Measurements from ENCODE around the gene SLC6A3.
"Not testable (repeated sequence)": the region's sequence is repeated elsewhere in the genome, so short reads cannot be mapped to it uniquely, and the experiment has no call there.

Gene SLC6A3

DNA sequence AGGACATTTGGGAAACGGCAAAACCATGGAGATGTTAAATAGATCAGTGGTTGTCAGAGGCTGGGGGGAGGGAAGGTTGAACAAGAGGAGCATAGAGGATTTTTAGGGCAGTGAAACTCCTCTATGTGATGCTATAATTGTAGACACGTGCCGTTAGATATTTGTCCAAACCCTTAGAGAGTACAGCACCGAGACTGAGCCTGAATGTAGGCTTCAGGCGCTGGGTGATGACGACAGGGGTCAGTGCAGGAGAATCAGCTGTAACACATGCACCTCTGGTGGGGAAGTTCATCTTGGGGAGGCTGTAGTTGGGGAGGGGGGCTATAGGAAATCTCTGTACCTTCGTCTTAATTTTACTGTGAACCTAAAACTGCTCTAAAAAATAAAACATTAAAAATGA lies 78.1 kb downstream of the SLC6A3 start:
- no peak for DNase-seq

DNA sequence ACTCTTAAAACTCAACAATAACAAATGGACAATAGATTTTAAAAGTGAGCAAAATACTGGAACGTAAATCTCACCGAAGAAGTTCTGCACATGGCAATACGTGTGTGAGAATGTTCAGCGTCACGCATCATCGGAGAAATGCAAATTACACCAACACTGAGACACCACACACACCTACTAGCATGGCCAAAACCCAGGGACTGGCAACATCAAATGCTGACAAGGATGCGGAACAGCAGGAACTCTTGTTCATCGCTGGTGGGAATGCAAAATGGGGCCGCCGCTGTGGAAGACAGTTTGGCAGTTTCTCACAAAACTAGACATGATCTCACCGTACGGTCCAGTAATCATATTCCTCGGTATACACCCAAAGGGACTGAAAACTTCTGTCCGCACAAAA lies 78.7 kb downstream of the SLC6A3 start:
- no peak for DNase-seq

DNA sequence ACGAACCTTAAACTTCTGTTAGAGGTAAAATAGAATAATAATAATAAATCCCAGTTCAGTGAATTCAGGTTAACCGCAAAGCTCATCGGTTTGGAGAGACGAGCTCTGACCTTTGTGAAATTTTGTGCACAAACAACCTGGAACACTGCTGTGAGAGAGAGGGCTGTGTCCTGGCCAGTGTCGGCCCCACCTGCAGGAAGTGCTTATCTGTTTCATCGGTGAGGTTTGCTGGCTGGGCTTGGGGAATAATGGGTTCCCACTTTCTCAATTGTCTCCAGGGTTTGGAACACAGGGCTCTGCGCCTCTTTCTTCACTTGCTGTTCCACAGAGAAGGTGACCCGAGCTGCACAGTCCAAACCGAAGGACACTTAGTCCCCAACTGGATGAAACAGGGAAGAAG lies 81.0 kb downstream of the SLC6A3 start:
- no peak for DNase-seq

DNA sequence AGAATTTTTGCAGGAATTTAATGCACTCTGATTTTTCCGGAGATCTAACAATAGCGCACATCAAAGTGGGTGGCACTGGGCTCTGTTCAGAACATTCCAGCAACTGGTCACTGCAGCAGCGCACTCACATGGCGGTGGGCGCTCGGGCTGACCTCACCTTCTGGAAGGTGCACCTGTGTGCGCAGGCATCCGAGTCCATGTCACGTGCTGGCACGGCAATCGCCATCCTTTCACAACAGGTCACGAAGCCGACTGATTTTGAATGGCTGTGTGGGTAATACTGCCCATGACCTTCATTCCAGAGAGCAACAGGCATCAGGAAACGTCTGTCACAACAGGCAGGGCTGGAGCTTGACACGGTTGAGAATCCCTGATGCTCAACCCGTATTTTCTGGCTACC lies 81.7 kb downstream of the SLC6A3 start:
- no peak for DNase-seq

DNA sequence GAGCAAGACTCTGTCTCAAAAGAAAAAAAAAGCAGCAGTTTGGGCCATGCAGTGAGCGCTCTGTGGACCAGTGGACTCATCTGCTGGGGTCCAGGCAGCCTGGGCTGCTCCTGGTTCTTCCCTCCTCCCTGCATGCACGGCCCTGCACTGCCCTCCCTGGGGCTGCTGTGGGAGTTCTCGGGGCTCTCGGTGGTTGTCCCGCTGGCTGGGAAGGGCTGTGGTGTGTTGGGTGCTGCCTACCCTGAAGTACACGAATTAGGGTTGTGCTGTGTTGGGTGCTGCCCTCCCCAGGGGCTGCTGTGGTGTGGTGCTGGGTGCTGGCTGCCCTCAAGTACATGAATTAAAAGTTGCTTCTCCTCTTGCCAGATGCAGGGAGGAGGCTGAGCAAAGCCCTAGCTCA lies 82.1 kb downstream of the SLC6A3 start:
- DNase-seq: no peak

DNA sequence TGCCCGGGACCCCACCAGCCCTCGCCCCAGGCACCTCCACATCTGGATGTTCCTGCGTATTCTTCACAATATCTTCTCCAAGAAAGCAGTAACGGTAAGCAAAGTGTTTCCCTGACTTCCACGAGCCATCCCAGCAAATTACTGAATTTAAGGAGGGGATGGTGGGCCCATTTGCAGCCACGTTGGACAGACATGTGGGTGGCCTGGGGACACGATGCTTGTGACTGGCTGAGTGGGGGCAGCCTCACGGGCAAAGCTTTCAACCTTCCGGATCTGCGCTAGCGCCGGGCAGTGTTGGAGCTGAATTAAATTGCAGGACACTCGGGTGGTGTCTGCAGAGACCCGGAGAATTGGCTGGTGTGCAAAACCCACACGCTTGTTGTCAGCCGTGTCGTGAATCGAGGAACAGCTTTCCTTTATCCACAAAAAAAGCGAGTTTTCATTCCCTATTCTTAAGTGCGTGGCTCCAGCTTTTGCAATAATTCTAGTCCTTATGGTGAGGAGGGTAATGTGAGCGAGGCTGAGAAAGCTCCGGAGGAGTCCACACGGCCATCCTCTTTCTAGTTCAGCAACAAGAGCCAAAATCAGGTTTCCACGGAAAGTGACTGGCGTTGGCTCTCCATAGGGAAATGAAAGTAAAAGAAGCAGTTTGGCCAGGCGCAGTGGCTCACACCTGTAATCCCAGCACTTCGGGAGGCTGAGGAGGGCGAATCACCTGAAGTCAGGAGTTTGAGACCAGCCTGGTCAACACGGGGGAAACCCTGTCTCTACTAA lies 82.8 kb downstream of the SLC6A3 start:
- DNase-seq: no peak

DNA sequence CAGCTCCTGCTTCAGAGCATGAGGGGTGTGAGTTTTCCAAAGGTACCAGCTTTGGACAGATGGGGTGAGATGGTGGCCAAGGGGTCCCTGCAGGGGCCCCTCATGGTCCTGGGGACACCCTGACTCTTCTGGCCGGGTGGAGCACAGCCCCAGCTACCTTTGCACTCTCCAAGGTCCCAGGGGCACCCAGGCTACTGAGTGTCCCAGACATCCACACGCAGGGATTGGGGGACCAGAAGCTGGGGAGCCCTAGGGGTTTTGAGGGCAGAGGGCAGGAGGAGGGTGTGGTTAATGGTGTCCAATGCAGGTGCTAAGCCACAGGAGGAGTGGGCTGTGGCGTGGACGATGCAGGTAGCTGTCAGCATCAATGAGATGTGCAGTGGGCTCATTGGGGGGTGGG lies 84.4 kb downstream of the SLC6A3 start:
- no peak for DNase-seq

DNA sequence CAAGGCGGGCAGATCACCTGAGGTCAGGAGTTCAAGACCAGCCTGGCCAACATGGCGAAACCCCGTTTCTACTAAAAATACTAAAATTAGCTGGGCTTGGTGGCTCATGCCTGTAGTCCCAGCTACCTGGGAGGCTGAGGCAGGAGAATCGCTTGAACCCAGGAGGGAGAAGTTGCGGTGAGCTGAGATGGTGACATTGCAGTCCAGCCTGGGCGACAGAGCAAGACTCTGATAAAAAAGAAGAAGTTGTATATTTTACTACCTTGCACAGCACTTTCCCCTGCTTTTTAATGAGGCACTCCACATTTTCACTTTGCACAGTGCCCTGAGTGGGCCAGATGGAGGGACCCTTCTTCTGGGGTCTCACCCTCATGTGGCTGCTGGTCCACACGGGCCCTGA lies 84.9 kb downstream of the SLC6A3 start:
- not testable (repeated sequence) for DNase-seq

DNA sequence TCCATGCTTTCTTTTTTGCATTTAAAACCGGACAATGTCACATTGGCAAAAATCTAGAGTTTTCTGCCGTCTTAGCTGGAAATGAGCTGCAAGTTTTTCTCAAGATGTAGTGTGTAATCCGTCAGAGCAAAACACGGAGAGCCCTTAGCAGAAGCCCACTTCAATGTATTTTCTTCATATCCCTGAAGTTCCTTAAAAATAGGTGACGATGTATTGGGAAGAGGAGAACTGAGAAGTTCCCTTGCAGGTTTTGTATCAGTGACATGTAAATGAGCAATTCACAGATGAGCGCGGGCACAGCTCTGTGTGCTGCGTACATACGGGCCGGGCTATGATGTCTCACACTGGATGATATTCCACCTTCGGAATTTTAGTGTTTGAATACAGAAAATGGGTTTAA lies 85.5 kb downstream of the SLC6A3 start:
- no peak for DNase-seq

DNA sequence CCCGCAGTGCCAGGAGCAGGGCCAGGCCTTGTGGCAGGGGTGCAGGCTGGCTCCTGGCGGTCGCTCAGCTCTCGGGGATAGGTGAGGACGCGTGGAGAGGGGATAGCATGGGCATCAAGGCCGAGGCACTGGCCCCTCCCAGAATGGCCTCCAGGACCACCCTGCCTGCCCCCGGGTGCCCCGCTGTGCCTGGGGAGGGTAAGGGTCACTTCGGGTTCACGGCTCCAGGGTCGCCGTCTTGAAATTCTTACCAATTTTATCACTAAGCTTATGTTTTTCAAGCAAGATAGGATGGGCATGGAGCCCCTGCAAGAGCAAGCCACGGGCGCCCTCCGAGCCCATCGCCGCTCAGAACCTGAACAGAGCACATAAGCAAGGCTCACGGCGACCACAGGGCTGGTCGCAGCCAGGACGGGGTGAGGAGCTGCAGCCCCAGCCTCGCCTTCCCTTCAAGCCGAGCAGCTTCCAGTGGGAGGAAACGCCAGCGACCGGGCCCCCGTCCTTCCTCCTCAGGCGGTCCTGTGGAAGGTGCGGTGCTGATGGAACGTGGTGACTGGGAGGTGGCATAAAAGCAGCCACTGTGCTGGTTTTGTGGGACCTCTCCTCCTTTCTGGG lies 86.1 kb downstream of the SLC6A3 start:
- DNase-seq: no peak

DNA sequence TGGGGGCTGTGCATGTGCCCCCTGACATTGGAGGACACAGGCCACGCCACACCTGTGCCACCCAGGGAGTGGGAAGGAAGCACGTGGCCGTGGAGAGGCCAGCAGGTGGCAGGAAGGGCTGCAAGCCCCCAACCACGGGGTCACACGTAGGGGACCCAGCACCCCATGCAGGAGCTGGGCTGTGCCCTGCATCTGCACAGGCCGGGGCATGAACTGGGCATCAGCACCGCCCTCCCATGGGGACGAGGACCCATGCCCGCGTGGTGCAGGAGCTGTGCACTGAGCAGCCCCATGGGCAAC lies 86.6 kb downstream of the SLC6A3 start:
- no peak for DNase-seq

DNA sequence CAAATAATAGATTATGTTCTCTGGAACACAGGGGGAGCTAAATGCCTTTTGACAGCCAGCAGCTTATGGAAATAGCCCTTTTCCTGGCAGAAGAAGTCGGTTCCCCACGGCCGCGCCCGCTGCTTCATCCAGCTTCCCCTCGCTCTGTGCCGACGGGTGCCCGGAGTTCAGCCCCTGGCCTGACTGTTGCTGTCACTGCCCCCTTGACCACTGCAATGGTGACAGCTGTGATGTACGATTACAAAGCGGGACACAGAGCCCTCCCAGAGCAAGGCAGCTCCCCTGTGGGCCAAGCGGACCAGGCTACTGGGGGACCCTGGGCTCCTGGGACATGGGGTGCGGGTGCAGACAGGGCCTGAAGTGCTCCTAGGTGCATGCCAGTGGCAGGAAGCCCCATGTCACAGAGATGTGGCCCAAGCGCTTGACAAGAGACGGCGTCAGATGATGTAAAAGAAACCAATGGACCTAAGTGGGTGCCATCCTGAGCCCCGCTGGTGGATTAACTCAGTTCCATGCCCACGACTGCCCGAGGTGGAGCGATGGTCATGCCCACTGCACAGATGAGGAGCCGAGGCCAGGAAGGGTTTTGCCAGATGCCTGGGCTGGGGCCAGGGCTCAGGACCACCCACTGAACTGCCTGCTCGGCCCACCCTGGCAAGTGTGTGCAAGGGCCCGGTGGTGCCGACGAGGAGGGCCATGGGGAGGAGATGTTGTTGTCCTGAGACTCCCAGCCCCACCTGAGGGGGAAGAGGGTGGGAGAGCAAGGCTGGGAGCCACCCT lies 87.1 kb downstream of the SLC6A3 start:
- DNase-seq: no peak

DNA sequence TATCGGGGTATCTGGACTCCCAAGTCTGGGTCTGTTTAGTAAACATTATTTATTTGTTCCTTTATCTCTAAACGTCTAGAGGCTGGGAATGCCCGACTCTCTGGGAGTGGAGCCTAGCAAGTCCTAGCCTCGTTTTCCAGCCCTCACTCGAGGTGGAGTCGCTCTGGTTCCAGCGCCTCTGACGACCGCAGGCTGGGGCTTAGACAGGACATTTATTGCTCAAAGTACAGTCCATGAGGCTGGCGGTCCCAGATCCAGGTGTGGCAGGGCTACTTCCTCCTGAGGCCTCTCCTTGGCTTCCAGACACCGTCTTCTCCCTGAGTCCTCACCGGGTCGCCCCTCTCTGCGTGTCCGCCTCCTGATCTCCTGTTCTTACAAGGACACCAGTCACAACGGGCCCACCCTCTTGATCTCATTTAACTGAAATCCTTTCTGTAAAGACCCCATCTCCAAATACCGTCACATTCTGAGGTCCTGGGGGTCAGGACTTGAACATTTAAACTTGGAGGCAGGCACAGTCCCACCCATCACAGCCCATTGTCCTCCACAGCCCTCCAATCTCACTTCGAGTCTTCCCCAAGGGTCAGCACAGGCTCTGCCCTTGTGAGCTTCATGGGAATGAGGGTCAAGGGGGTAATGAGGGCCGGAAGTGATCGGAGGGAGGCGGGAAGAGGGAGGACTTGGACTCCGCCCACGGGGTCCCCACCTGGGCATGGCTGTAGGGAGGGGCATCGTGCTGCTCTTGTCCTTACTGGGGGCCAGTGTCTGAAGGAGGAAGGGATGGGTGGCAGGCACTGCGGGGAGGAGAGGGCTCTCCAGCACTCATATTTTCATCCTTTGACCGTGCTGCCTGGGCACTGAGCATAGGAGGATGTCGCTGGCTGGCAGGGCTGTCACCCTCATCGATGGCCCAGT lies 88.1 kb downstream of the SLC6A3 start:
- DNase-seq: no peak

DNA sequence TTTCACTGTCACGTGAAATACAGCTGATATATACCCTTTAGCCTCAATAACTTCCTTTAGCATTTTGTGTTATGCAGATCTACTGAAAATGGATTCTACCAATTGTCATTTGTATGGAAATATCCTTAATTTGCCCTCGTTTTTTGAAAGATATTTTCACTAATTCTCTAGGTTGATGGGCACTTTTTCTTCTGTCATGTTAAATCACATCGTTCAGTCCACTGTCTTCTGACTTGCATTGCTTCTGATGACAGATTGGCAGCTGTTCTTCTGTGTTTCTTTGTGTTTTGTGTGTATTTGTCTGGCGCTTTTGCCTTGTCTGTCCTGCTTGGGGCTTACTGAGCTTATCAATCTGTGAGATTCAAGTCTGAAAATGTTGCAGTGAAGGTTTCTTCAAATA lies 90.7 kb downstream of the SLC6A3 start:
- DNase-seq: no peak

DNA sequence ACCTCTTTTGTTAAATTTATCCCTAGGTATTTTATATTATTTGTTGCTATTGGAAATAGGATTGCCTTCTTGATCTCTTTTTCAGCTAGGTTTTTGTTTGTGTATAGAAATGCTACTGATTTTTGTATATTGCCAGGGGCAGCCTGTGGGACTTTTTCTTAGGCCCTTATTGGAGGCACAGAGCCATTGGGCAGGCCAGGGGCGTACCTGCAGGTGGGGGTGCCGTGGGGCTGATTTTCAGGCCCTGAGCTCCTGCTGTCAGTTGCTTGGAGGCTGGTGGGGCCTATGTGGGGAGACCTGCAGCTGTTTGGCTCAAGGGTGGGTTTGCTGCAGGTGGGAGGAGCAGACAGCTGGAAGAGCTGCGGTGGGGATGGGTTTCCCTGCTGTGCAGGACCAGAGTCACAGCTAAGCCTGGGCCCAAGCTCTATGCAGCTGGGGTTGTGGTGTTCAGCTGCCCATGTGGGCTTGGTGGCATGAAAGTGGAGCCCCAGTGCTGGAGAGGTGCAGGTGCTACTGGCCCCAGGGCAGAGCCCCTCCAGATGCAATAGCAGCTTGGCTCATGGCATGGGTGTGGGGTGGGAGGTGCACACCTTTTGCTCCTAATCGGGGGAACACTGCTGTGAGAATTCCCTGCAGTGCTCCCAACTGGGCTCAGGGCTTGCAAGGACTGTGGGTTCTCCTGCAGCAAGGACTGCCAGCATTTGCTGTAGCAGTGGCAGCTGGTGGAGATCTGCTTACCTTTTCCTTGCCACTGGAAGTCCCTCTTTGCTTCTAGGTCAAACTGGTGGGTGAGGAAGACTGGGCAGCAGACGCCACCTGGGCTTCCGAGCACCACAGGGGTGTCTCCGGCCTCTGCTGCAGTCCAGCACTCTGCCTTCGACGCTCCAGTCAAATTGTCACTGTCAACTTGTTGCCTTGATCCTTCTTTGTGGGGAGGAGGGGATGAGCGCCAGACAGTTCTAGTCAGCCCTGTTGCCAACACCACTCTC lies 92.7 kb downstream of the SLC6A3 start:
- no peak for DNase-seq

DNA sequence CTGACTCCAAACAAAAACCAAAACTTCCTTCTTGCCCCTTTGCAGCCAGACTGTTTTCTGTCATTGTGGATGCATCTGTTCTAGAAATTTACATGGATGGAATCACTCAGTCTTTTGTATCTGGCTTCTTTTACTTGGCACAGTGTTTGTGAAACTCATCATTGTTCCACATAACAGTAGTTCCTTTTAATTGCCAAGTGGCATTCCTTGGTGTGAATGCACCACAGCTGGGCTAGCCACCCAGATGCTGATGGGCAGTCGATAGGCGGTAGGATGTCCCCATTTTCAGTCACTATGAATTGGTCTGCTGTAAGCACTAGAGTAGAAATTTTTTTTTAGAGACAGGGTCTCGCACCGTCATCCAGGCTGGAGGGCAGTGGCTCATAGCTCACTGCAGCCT lies 94.1 kb downstream of the SLC6A3 start:
- no peak for DNase-seq

DNA sequence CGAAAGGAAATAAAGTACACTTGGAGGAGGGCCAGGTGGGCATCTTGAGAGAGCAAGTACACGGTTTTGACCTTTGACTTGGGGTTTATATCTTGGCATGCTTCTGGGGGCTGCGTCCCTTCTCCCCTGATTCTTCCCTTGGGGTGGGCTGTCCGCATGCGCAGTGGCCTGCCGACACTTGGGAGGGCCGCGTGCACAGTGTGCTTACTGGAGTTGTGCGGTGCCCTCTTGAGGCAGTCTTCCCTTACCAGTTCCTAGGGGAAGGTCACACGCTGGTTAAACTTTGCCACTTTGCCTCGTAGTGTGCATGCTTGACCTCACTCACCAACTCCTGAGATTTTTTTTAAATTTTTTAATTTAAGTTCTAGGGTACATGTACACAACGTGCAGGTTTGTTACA lies 96.0 kb downstream of the SLC6A3 start:
- DNase-seq: no peak

DNA sequence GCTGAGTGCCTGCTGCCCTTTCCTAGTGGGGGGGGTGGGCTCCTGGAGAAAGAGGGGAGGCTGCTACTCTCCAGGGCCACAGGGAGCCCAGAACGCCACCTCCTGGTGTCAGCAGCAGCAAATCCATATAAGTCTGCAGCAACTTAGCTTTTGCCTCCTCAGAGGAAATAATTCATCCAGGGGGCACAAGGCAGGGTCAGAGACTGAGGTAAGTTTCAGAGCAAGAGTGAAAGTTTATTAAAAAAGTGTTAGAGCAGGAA lies 96.3 kb downstream of the SLC6A3 start:
- no peak for DNase-seq

DNA sequence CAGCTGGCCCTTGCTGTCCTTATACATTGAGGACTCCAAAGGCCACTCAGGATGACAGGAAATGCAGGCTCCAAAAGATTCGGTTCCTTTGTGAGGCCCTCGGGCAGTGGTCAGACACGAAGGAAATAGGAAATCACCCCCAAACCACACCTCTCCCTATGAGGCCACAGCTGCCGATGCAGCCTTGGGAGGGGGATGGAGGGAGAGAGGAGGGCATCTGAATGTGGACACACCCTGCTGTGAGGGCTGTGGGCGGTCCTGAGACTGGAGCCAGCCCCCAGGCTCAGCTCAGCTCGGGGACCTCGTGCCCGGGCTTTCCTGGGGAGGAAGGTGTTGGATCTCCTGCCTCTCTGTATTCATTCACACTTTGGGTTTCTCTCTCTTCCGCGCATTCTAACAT lies 97.7 kb downstream of the SLC6A3 start:
- DNase-seq: no peak

DNA sequence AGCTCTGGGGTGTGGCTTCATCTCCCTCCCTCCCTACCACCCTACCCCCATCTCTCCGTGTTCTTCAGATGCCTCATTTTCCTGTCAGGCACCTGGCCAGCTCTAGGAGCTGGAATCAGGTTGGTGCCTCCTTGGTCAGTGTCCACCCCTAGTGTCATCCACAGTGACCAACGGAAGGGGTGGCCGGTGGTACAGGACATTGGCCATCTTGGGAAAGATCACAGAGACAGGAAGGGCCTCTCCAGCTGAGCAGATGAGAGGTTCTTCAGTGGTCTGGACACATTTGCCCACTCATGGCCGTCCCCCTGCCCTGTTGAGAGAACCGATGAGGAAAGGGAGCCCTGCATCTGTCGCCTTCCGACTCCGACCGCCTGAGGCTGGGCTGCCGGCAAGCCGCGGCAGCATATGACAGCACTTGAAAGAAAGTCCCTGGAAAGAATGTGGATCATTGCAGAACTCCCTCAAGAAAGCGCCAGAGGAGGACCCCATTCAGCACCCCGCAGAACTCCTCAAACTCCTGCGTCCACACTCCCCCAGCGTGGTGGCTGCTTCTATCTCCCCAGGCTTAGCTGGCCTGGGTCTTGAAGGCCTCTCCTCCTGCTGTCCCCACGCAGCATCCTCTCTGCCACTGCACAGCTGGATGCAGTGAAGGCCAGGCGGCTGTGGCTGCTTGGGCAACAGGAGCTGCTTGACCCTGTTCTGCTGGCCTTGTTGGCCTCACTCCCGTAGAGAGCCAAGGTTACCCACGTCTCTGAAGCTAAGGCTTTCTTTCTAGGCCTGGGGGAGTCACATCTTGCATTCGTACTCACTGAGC lies 98.4 kb downstream of the SLC6A3 start:
- no peak for DNase-seq

DNA sequence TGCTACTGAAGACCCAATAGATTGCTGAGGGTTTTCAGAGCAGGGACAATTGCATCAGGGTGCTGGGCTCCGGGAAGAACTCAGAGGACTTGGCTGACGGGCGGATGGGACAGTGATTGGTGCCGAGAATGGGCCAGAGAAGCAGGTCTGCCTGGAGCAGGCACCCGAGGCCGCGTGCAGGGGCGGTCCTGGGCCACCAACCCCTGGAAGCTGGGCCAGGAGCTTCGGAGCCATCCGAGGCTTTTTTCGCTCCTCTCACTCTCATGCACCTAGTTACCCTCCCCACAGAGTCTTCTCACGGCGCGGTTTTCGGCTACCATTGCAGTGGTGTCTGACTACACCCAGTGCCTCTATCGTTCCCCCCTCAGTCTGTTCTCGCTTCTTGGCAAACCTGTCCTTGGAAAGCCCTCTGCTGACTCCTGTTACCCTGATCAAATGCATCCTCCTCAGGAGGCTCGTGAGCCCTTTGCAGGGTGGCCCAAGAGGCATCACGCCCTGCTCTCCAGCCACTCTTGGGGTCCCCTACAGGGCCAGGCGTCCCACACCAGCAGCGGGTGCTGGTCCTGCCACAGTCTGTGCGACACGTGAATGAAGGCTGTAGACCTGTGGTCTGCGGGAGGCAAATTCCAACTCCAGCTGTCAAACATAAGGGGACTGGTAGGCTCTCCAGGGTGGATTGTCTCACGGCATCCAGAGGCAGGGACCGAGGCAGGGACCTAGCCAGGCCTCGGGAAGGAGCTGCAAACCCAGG lies 99.2 kb downstream of the SLC6A3 start:
- no peak for DNase-seq
